NCI-H2081 treated with DMSO at 0.1 percent for 48 hours (cell line): ENCODE measurements around the gene SUN3.
"Not testable (repeated sequence)": the region's sequence is repeated elsewhere in the genome, so short reads cannot be mapped to it uniquely, and the experiment has no call there.

ENCODE experiments used
- DNase-seq: peaks from one replicate; lab custom pipeline; 2025; lab: John Stamatoyannopoulos, UW

The SUN3 gene

DNA sequence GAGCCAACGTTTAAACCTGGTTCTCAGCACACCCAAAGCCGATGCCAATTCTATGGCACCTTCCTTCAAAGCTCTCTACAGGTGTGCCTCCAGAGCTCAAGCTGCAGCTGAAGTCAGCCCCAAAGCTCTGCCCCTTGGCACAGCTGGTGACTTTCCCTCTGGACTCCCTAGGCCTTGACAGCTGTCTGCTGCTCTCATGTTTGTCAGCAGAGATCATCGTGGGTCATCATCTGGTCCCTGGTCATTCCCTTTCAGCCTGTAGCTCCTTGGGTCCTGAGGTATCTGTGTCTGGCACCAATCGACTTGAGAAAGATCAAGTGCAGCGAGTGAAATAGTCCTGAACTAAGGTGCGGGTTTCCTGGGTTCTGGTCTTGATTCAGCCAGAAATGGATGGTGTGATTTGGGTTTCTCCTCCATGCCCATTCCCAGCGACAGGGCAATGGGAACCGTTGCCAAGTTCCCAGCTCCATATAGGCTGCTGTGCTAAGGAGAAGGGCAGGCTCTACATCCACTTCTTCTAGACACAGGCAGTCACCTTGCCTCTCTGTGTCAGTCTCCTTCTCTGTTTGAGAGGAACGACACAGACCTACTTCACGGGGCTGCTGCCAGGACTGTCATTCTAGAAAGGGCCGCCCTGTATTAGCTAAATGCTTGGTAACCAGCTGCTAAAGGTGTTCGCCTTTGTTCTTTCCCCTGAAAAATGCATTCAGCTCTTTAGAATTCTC is 84.2 kb downstream of the SUN3 start:
- no peak for DNase-seq

DNA sequence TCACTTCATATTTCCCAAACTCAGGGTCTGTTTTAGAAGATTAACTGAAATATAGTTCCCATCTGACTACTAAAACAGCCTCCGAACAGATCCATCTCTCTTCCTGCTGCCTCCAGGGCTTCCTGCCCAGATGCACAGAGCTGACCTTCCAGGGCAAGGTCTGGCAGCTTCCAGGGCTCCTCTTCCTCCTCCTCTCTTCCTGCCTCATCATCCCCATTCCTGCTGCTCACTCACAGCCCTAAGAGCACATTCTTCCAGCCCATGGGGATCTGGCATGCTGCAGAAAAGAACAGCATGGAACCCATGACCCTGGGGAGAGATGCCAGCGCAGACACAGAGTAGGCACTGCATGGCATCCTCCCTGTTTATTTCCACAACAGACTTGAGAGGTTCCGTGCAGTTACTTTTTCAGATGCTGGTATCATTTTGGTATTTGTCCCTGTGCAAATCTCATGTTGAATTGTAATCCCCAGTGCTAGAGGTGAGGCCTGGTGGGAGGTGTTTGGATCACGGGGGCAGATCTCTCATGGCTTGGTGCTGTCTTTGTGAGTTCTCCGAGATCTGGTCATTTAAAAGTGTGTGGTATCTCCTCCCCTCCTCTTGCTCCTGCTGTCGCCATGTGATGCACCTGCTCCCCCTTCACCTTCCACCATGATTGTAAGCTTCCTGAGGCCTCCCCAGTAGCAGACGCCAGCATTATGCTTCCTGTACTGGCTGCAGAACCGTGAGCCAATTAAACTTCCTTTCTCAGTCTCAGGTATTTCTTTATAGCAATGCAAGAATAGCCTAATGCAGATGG is 85.0 kb downstream of the SUN3 start:
- DNase-seq: no peak

GRCh38 chr7:47942651-47943050 is 86.3 kb downstream of the SUN3 start:
- not testable (repeated sequence) for DNase-seq

DNA sequence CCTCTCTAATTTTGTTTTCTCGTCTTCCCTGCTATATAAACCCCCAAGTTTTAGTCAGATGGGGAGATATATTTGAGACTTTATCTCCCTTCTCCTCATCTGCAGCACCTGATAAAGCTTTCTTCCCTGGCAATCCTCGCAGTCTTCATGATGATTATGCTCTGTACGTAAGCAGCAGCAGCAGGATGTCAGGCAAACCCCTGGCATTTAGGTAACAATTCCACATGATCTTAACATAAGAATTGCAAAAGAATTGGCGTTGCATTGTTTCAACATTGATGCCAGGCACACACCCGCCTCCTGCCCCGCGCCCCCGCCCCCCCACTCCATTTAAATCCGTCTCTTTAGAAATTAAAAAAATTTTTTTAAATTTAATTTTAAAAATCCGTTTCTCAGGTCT is 86.8 kb downstream of the SUN3 start:
- no peak for DNase-seq

DNA sequence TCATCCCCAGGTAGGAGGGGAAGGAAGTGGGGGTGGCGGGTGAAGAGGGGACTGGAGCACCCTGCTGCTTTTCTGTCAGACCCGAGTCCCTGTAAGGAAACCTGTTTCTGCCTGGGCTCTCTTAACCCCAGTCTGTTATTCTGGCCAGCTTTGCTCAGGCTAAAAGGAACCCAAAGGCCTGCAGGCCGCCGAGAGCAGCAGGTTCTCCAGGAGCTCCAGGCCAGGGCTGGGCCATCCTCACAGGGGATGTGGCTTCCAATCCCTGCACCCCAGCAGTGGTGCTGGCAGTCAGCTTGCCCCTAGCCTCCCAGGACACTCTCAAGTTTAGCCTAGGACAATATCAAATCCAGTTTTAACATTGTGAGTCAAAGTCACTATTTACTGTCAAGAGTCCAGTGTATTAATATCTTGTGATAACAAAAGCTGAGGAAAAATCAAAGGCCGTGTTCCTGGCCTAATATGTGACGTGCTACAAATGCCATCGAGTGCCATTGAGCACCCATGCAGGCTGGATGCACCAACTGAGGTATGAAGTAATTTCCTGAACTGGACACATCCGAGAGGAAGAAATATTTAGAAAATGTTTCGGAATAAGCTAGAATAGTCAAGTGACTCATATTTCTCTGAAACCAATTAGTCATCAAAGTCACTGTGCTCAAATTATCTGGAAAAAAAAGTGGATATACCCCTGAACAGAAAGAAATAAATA is 87.6 kb downstream of the SUN3 start:
- DNase-seq: no peak

DNA sequence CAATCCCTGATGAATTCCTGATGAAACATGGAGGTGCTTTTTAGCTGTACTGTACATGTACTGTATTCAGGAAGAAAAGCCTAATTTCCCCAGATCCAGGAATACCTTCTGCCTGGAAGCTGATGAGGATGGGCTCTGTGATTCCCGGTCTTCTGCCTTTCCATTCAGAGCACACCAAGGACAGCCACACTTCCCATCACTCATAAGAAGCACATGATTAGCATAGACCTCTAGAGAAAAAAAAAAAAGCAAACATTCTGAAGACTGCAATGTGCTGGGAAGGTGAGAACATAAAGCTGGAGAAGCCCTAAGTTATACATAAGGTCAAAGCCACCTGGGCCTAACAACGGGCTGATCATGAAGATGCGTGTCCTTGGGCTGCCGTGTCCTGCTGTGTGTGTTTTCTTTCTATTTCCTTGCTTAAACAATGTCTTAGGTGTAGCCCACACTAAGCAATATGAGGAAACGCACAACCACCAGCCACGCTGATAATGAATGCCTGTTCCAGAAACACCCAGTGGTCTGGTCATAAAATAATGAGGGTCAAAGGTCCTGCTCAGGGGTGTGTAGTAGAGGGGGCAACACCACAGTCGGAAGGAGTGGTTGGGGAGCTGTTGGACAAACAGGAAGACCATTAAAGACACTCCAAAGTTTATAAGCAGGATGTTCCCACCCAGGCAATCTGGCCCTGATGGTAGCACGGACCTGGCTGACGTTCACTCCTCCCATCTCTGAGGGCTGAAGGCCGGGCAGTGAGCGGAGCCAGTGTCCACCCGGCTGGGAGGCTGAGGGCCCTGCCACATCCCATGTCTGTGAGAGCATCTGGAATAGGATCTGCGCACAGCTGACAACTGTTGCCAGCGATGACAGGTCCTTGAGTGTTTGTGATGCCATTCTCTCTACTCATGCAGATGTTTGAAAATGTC is 88.6 kb downstream of the SUN3 start:
- no peak for DNase-seq

DNA sequence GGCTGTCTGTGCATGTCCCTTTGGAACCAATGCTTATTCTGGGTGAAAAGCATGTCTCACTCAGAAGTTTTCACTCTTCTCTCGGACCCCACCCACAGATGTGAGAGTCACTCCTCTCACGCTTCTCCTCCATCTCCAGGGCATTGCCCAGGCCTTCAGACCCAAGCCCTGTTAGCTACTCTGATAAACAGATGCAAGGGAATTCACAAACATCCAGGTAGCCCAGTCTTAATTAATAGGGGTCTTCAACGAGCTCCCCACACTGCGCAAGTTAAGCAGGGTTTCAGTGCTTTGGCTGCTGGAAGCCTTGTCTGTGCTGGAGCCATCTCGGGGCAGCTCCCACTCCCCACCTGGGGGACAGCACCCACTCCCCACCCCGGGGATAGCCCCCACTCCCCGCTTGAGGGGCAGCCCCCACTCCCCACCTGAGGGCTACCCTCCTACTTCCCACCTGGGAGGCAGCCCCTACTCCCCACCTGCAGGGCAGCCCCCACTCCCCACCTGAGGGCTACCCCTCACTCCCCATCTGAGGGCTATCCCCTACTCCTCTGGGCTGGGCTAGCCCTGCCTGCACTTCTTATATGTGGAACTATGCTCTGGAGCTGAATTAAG is 89.4 kb downstream of the SUN3 start:
- no peak for DNase-seq

DNA sequence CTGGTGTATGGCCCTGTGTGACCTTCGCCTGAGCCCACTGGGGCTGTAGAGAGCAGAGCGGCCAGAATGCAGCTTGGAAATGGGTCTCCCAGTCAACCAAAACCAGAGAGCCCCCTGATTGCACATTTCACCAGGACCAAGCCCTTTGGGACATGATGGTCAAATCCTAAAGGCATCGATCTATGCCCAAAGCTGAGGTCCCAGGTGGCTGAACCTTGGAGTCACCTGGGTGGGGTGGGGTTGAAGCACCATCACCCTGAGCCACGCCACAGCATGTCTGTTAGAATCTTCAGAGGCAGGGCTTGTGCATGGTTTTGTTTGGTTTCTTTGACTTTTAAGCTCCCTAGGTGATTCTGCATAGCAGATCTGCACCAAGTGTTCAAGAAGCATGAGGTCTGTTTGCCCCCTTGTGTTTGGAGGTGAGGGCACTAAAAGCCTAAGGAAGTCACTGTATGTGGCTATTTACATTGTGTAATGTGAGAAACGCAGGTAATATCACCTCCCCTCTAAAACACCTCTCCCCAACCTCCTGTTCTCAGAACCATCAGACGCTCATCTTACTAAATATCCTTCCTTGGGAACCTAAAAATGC is 90.2 kb downstream of the SUN3 start:
- no peak for DNase-seq

DNA sequence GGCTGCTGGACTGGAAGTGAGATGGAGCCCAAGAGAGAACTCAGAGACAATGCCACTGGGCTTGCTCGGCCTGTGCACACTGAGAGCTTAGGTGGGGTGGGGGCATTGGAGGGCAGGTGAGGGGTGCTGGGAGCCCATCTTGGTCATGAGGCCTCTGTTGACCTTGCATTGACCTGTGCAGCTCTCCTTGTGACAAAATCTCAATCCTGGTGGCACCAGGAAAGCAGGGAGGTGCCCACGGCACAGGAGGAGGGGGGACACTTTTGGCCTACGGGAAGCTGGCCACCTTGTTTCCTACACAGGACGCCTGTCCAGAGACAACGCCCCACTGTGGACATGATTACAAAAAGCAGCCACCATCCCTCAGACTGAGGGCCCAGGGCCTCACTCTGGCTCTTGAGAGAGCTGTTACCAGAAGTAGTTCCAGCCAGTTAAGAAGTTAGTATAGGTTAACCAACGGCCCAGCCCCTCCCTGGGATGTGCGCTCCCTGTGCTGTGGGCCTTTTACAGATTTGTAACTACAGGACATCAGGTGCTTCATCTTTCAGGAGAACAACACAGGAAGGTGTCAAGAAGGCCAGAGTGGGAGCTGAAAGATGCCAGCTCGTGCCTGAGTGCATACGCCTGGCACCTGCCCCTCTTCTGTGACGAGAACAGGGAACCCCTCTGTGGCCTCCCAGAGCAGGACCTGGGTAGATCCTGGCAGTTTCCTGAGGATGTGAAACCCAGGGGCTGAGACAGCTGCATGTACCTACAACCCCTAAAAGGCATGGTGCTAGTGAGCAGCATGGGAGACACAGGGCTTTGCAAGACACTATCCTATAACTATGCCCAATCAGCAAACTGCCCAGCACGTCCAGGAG is 91.0 kb downstream of the SUN3 start:
- no peak for DNase-seq
